Endothelial cell of umbilical vein (primary cell): ENCODE data around the gene VIPR1. TPM values are rescaled to one million over a fixed set of nuclear protein-coding genes. Genes with fewer than 3 reads are reported as not detected.

ENCODE experiments used
- BruUV-seq: library from RNA; stranded (reverse); fragments of 400-500 nt; replicated peaks from 2 replicates; lab custom pipeline; 2021; lab: Mats Ljungman, UMichigan
- CTCF ChIA-PET: fragments of 300-600, 350-600 bp; sonication (Branson Sonifier 250); formaldehyde crosslinking; loops from one replicate; lab custom pipeline; 2021; ENCODE audit warnings: antibody characterized with exemption, inconsistent platforms; lab: Charles Lee
- POLR2A ChIA-PET: fragments of 300-600, 350-600 bp; sonication (Branson Sonifier 250); formaldehyde crosslinking; loops from one replicate; lab custom pipeline; 2021; ENCODE audit warnings: antibody characterized with exemption, inconsistent platforms; lab: Charles Lee
- DNase-seq: peaks from one replicate; pipeline ENCODE4 v3.0.0-alpha.2; 2011; ENCODE audit warnings: low read depth, low spot score
- FAIRE-seq: peaks from 2 replicates; lab custom pipeline; 2011; peaks lifted over from hg19 to GRCh38; lab: Jason Lieb, UNC
- H2AFZ ChIP-seq: 2 replicates; pipeline ENCODE4 v1.6.0; 2012; ENCODE audit warnings: low read depth, low read length, control low read depth, inconsistent platforms
- H3K27ac ChIP-seq: 2 replicates; pipeline ENCODE4 v1.5.1; 2011; ENCODE audit warnings: low read depth, mild to moderate bottlenecking, control low read depth, low read length, moderate library complexity; ENCODE audit not compliant: insufficient read depth
- H3K27me3 ChIP-seq, 2 experiments: 2 replicates each; pipeline versions ENCODE4 v1.6.0 to v1.6.1; 2011; ENCODE audit warnings: low read length in 2 of 2, mixed read lengths in 1 of 2; ENCODE audit not compliant: control insufficient read depth in 2 of 2, insufficient read depth in 2 of 2
- H3K36me3 ChIP-seq, 2 experiments: 2 replicates in 1 of 2; 3 replicates in 1 of 2; pipeline ENCODE4 v1.5.1; 2011; ENCODE audit warnings: low read length in 2 of 2, mild to moderate bottlenecking in 1 of 2, moderate library complexity in 1 of 2; ENCODE audit not compliant: control insufficient read depth in 2 of 2, insufficient read depth in 2 of 2; ENCODE audit errors: extremely low read depth in 1 of 2
- H3K4me1 ChIP-seq: 3 replicates; pipeline ENCODE4 v1.5.1; 2011; ENCODE audit warnings: mild to moderate bottlenecking, low read length; ENCODE audit not compliant: control insufficient read depth, insufficient read depth; ENCODE audit errors: extremely low read depth
- H3K4me2 ChIP-seq: 2 replicates; pipeline ENCODE4 v1.6.1; 2011; ENCODE audit warnings: low read length, control low read depth, mixed read lengths; ENCODE audit not compliant: insufficient read depth
- H3K4me3 ChIP-seq, 3 experiments: fragments of 200-600 bp in 1 of 3; sonication (generic), shearing (Covaris generic) in 1 of 3; replicated peaks in 1 of 3; 2 replicates each; pipeline ENCODE4 v1.5.1; 2011 to 2016; ENCODE audit warnings: control low read depth in 3 of 3, low read length in 3 of 3, mild to moderate bottlenecking in 2 of 3, inconsistent platforms in 1 of 3, low read depth in 1 of 3, moderate library complexity in 1 of 3; ENCODE audit not compliant: insufficient read depth in 1 of 3
- H3K79me2 ChIP-seq: 2 replicates; pipeline ENCODE4 v1.6.0; 2012; ENCODE audit warnings: low read length, inconsistent platforms; ENCODE audit not compliant: control insufficient read depth, insufficient read depth
- H3K9ac ChIP-seq: replicated peaks from 2 replicates; pipeline ENCODE3; 2011; ENCODE audit warnings: low read length, control low read depth; ENCODE audit not compliant: insufficient read depth; ENCODE audit errors: extremely low read depth
- H3K9me1 ChIP-seq: replicated peaks from 3 replicates; pipeline ENCODE4 v1.6.0; 2011; ENCODE audit warnings: mild to moderate bottlenecking, low read length; ENCODE audit not compliant: control insufficient read depth, insufficient read depth; ENCODE audit errors: extremely low read depth
- H3K9me3 ChIP-seq: replicated peaks from 2 replicates; pipeline ENCODE4 v1.5.1; 2012; ENCODE audit warnings: low read length, inconsistent platforms; ENCODE audit not compliant: control insufficient read depth, insufficient read depth
- H4K20me1 ChIP-seq: replicated peaks from 2 replicates; pipeline ENCODE3; 2011; ENCODE audit warnings: mild to moderate bottlenecking, low read length; ENCODE audit not compliant: control insufficient read depth, insufficient read depth; ENCODE audit errors: extremely low read depth
- EZH2 ChIP-seq: IDR thresholded peaks from 2 replicates; pipeline ENCODE4 v1.6.1; 2012; ENCODE audit warnings: borderline replicate concordance, low read depth, mild to moderate bottlenecking, moderate library complexity, low read length, inconsistent platforms; ENCODE audit not compliant: severe bottlenecking
- FOS ChIP-seq: IDR thresholded peaks from 2 replicates; pipeline ENCODE4 v1.6.1; 2011; ENCODE audit warnings: mild to moderate bottlenecking, low read length, moderate library complexity, borderline replicate concordance; ENCODE audit not compliant: insufficient read depth
- GATA2 ChIP-seq: IDR thresholded peaks from 2 replicates; pipeline ENCODE4 v1.7.0; 2011; ENCODE audit warnings: low read depth, mild to moderate bottlenecking, moderate library complexity, mixed read lengths, low read length; ENCODE audit not compliant: insufficient read length, insufficient read depth
- JUN ChIP-seq: IDR thresholded peaks from 2 replicates; pipeline ENCODE4 v1.6.1; 2011; ENCODE audit warnings: borderline replicate concordance, low read depth; ENCODE audit not compliant: insufficient read length, insufficient read depth
- MAX ChIP-seq: IDR thresholded peaks from 2 replicates; pipeline ENCODE4 v1.6.1; 2011; ENCODE audit not compliant: insufficient read depth, insufficient read length
- MYC ChIP-seq: IDR thresholded peaks from one replicate; pipeline ENCODE4 v1.6.1; 2011; ENCODE audit warnings: mild to moderate bottlenecking, low read depth, low read length
- POLR2A ChIP-seq: IDR thresholded peaks from 2 replicates; pipeline ENCODE4 v1.6.1; 2012; ENCODE audit warnings: low read depth, mild to moderate bottlenecking, control low read depth, low read length
- POLR2AphosphoS5 ChIP-seq: IDR thresholded peaks from 2 replicates; pipeline ENCODE4 v1.6.1; 2012; ENCODE audit warnings: low read depth, mild to moderate bottlenecking, control low read depth, low read length, moderate library complexity; ENCODE audit not compliant: insufficient read depth
- dilution Hi-C: fragments of 300-500 bp; cut with MboI; formaldehyde crosslinking; loops from one replicate; pipeline ENCODE4 v1.15.0; 2019; ENCODE audit warnings: low sequenced_read_pairs; ENCODE audit not compliant: extremely low pct_ligation_motif_present
- intact Hi-C: fragments of 100-400 bp; cut with micrococcal nuclease; formaldehyde crosslinking; loops from one replicate; pipeline ENCODE4 v1.10.0; 2022
- polyA plus RNA-seq, 4 experiments: library from polyadenylated mRNA; depleted of rRNA in 3 of 4; stranded (reverse) in 3 of 4; unstranded in 1 of 4; fragments of >200 nt; gene quantifications; 2 replicates each; pipeline versions ENCODE4 v1.2.1 to v1.2.3, GENCODE V29; 2011 to 2012; ENCODE audit warnings: missing spikeins in 1 of 4
- total RNA-seq: library from RNA; stranded (reverse); gene quantifications from 2 replicates; pipeline ENCODE4 v1.2.3, GENCODE V29; 2021
- TF ChIP-seq, protein P1 (sequence below), 2 donors: IDR thresholded peaks; 1 replicate in 1 of 2; 2 replicates in 1 of 2; pipeline ENCODE4 v1.5.1; 2011; ENCODE audit warnings: low read length in 2 of 2, mild to moderate bottlenecking in 2 of 2, moderate library complexity in 2 of 2, control low read depth in 1 of 2, inconsistent platforms in 1 of 2, low read depth in 1 of 2; ENCODE audit not compliant: insufficient read depth in 1 of 2; ENCODE audit errors: extremely low read depth in 1 of 2

The VIPR1 gene
- total and polyA plus RNA-seq, 2 donors (not counting 3 experiments of a cell fraction or from before 2014, with no cell fraction given) = 3.8 to 4.7 TPM

- Histone ChIP-seq H4K20me1 (no peaks in the 10 kb centered on the region), H3K9me3 (no peaks in the 10 kb centered on the region), H3K4me1 (peaks cover 10% of the 10 kb centered on the region), H3K27me3 (no peaks in the 10 kb centered on the region), H3K9me1 (no peaks in the 10 kb centered on the region), H3K4me2 (no peak overlapping the region), H3K9ac (no peak overlapping the region), H3K36me3 (no peaks in the 10 kb centered on the region), H3K4me3 (no peak overlapping the region), H3K79me2 (no peaks in the 10 kb centered on the region), H3K27ac (no peak overlapping the region), H2AFZ (no peak overlapping the region)
- DNase-seq (no peak), FAIRE-seq (no peak)
- dilution Hi-C loops = no loop called here
- POLR2A ChIA-PET = no interaction called here
- CTCF ChIA-PET = interaction anchor here (1.0 kb wide), 1 partner anchor 13 kb away, joined by 3 read pairs; no protein-coding TSS in a partner anchor
- BruUV-seq = no TSS peak
- TF ChIP-seq, protein P1, sequence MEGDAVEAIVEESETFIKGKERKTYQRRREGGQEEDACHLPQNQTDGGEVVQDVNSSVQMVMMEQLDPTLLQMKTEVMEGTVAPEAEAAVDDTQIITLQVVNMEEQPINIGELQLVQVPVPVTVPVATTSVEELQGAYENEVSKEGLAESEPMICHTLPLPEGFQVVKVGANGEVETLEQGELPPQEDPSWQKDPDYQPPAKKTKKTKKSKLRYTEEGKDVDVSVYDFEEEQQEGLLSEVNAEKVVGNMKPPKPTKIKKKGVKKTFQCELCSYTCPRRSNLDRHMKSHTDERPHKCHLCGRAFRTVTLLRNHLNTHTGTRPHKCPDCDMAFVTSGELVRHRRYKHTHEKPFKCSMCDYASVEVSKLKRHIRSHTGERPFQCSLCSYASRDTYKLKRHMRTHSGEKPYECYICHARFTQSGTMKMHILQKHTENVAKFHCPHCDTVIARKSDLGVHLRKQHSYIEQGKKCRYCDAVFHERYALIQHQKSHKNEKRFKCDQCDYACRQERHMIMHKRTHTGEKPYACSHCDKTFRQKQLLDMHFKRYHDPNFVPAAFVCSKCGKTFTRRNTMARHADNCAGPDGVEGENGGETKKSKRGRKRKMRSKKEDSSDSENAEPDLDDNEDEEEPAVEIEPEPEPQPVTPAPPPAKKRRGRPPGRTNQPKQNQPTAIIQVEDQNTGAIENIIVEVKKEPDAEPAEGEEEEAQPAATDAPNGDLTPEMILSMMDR (IDR thresholded peaks at IDR 0.05; ENCODE audit: extremely low read depth in 1 of 2, insufficient read depth in 1 of 2, low read depth in 1 of 2, low read length in 2 of 2) = no peak
- TF ChIP-seq MYC (no peak), GATA2 (no peak)
- intact Hi-C loops = no loop called here
Measured at GRCh38 chr3:42456211-42456610, 46.2 kb upstream of the VIPR1 start.

DNA sequence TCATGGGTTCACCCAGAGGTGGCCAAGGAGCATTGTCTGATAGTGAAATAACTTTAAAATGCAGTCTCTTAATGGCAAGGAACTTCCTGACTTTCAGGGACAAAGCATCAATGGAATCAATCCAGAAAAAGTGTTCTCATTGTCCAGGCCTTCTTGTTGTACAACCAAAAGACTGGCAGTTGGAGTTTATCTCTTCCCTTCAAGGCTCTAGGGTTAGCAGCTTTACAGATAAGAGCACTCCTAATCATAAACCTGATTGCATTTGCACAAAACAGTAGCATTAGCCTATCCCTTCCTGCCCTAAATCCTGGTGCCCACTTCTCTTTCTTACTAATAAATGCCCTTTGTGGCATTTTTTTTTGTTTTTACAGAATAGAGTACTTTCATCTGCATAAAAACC is 43.3 kb upstream of the VIPR1 start:
- H3K27me3 ChIP-seq = no peaks in the 10 kb centered on the region
- DNase-seq (no peak), FAIRE-seq (no peak)
- H3K9me3 ChIP-seq = no peaks in the 10 kb centered on the region
- H4K20me1 ChIP-seq = no peaks in the 10 kb centered on the region
- H3K4me1 ChIP-seq = no peaks in the 10 kb centered on the region
- H3K9me1 ChIP-seq = no peaks in the 10 kb centered on the region
- intact Hi-C loops (no loop called here), dilution Hi-C loops (no loop called here)
- no peak overlapping the region for H3K4me3 ChIP-seq
- H3K36me3 ChIP-seq = no peaks in the 10 kb centered on the region
- no TSS peak for BruUV-seq
- POLR2A ChIA-PET = no interaction called here
- no peaks in the 10 kb centered on the region for H3K79me2 ChIP-seq
- CTCF ChIA-PET = no interaction called here
- no peak overlapping the region for H3K9ac ChIP-seq
- TF ChIP-seq FOS (no peak), POLR2A (no peak), JUN (no peak), POLR2AphosphoS5 (no peak), MAX (no peak), EZH2 (no peak), MYC (no peak), GATA2 (no peak)
- TF ChIP-seq, protein P1 (IDR thresholded peaks at IDR 0.05; ENCODE audit: extremely low read depth in 1 of 2, insufficient read depth in 1 of 2, low read depth in 1 of 2, low read length in 2 of 2) = no peak
- H3K27ac ChIP-seq = no peak overlapping the region
- no peak overlapping the region for H3K4me2 ChIP-seq
- H2AFZ ChIP-seq = no peak overlapping the region
